Mammary epithelial cell (primary cell): Measurements from ENCODE around the gene GTF2A2.

Source experiments
- CTCF ChIP-seq, 2 donors: IDR thresholded peaks in 1 of 2; conservative IDR thresholded peaks in 1 of 2; 2 replicates each; pipeline ENCODE4 v1.5.1; 2011 to 2012; ENCODE audit warnings: inconsistent platforms in 2 of 2, low read length in 2 of 2, mild to moderate bottlenecking in 2 of 2, control low read depth in 1 of 2, low read depth in 1 of 2; ENCODE audit not compliant: insufficient read depth in 1 of 2; ENCODE audit errors: extremely low read depth in 1 of 2
- EZH2 ChIP-seq: IDR thresholded peaks from 2 replicates; pipeline ENCODE4 v1.6.1; 2012; ENCODE audit warnings: low read length, inconsistent platforms, borderline replicate concordance

- TF ChIP-seq CTCF (conservative IDR thresholded peaks at IDR 0.05 in 1 of 2, IDR thresholded peaks at IDR 0.05 in 1 of 2; ENCODE audit: extremely low read depth in 1 of 2, insufficient read depth in 1 of 2, low read depth in 1 of 2, low read length in 2 of 2) (no peak), EZH2 (no peak)
These were observed 31.7 kb upstream of the GTF2A2 start, which contains the start of gene BNIP2 for GRCh38 chr15:59688782-59689625.
